IMR-90 (cell line): ENCODE data around the gene EDN3. TPM values are rescaled to one million over a fixed set of nuclear protein-coding genes. Genes with fewer than 3 reads are reported as not detected.

ENCODE experiments used
- ATAC-seq: fragments of 200-7000 bp; cut with Tn5 transposase; 2 replicates; pipeline ENCODE4 v1.9.1; 2020; ENCODE audit warnings: low read depth, mild to moderate bottlenecking, moderate library complexity
- BruUV-seq: library from RNA; stranded (reverse); fragments of 400-500 nt; replicated peaks from 2 replicates; lab custom pipeline; 2021; lab: Mats Ljungman, UMichigan
- CTCF ChIA-PET: fragments of 300-600 bp; formaldehyde crosslinking; extraction: SDS; loops from one replicate; lab custom pipeline; 2021; ENCODE audit warnings: antibody characterized with exemption; lab: Yijun Ruan, JAX
- POLR2A ChIA-PET: fragments of 300-600 bp; sonication (Branson Sonifier 250); formaldehyde crosslinking; loops from one replicate; lab custom pipeline; 2022; ENCODE audit warnings: antibody characterized with exemption; ENCODE audit not compliant: unreplicated experiment; lab: Charles Lee
- DNase-seq: peaks from one replicate; pipeline ENCODE4 v3.0.0; 2013
- H2AFZ ChIP-seq: replicated peaks from 2 replicates; pipeline ENCODE3; 2013; ENCODE audit warnings: low read length, mild to moderate bottlenecking; ENCODE audit not compliant: poor library complexity
- H2AK5ac ChIP-seq: 2 replicates; pipeline ENCODE4 v1.6.1; 2013; ENCODE audit warnings: low read depth, low read length, inconsistent platforms
- H2AK9ac ChIP-seq: replicated peaks from 2 replicates; pipeline ENCODE3; 2013; ENCODE audit warnings: mild to moderate bottlenecking, low read depth, low read length, moderate library complexity; ENCODE audit not compliant: poor library complexity
- H2BK120ac ChIP-seq: 2 replicates; pipeline ENCODE4 v1.6.1; 2013; ENCODE audit warnings: low read depth, low read length, inconsistent platforms
- H2BK15ac ChIP-seq: 3 replicates; pipeline ENCODE4 v1.6.1; 2013; ENCODE audit warnings: low read depth, low read length, inconsistent platforms
- H2BK20ac ChIP-seq: 2 replicates; pipeline ENCODE4 v1.6.1; 2013; ENCODE audit warnings: low read depth, mild to moderate bottlenecking, inconsistent platforms, low read length, moderate library complexity
- H2BK5ac ChIP-seq: 2 replicates; pipeline ENCODE4 v1.6.1; 2013; ENCODE audit warnings: mild to moderate bottlenecking, low read depth, low read length, inconsistent platforms; ENCODE audit not compliant: poor library complexity, severe bottlenecking
- H3K14ac ChIP-seq: replicated peaks from 2 replicates; pipeline ENCODE4 v1.6.1; 2013; ENCODE audit warnings: low read depth, low read length, inconsistent platforms
- H3K18ac ChIP-seq: 2 replicates; pipeline ENCODE4 v1.6.1; 2013; ENCODE audit warnings: low read depth, low read length, control low read depth
- H3K23ac ChIP-seq: 2 replicates; pipeline ENCODE4 v1.6.1; 2013; ENCODE audit warnings: low read depth, low read length, inconsistent platforms
- H3K27ac ChIP-seq: 2 replicates; pipeline ENCODE4 v1.5.1; 2013; ENCODE audit warnings: mild to moderate bottlenecking, control low read depth, low read length; ENCODE audit not compliant: insufficient read depth
- H3K27me3 ChIP-seq: 2 replicates; pipeline ENCODE4 v1.6.1; 2013; ENCODE audit warnings: low read length; ENCODE audit not compliant: control insufficient read depth, insufficient read depth
- H3K36me3 ChIP-seq: 2 replicates; pipeline ENCODE4 v1.6.1; 2013; ENCODE audit warnings: low read length, mixed read lengths; ENCODE audit not compliant: control insufficient read depth, insufficient read depth
- H3K4ac ChIP-seq: 2 replicates; pipeline ENCODE4 v1.6.1; 2013; ENCODE audit warnings: low read depth, low read length, inconsistent platforms
- H3K4me1 ChIP-seq: 2 replicates; pipeline ENCODE4 v1.6.1; 2013; ENCODE audit warnings: low read length, mixed read lengths; ENCODE audit not compliant: control insufficient read depth, insufficient read depth
- H3K4me2 ChIP-seq: 2 replicates; pipeline ENCODE4 v1.6.1; 2013; ENCODE audit warnings: low read depth, mild to moderate bottlenecking, control low read depth, low read length, moderate library complexity
- H3K4me3 ChIP-seq: 2 replicates; pipeline ENCODE4 v1.5.1; 2013; ENCODE audit warnings: low read depth, mild to moderate bottlenecking, control low read depth, low read length, moderate library complexity; ENCODE audit not compliant: insufficient read depth
- H3K56ac ChIP-seq: 2 replicates; pipeline ENCODE4 v1.6.1; 2013; ENCODE audit warnings: low read length, inconsistent platforms; ENCODE audit not compliant: insufficient read depth; ENCODE audit errors: extremely low read depth
- H3K79me1 ChIP-seq, 2 experiments: 2 replicates each; pipeline ENCODE4 v1.6.1; 2013; ENCODE audit warnings: low read length in 2 of 2, inconsistent platforms in 1 of 2, low read depth in 1 of 2
- H3K9ac ChIP-seq: 2 replicates; pipeline ENCODE4 v1.6.1; 2013; ENCODE audit warnings: low read depth, low read length, control low read depth
- H3K9me1 ChIP-seq: 2 replicates; pipeline ENCODE4 v1.6.1; 2013; ENCODE audit warnings: low read length, inconsistent platforms; ENCODE audit not compliant: insufficient read depth
- H3K9me3 ChIP-seq: 2 replicates; pipeline ENCODE4 v1.6.1; 2013; ENCODE audit warnings: low read length; ENCODE audit not compliant: control insufficient read depth, insufficient read depth
- H4K20me1 ChIP-seq: 2 replicates; pipeline ENCODE4 v1.6.1; 2013; ENCODE audit warnings: low read length, inconsistent platforms; ENCODE audit not compliant: insufficient read depth
- H4K5ac ChIP-seq: 2 replicates; pipeline ENCODE4 v1.6.1; 2013; ENCODE audit warnings: mild to moderate bottlenecking, low read depth, low read length, control low read depth
- H4K8ac ChIP-seq, 2 experiments: 2 replicates each; pipeline ENCODE4 v1.6.1; 2013; ENCODE audit warnings: low read depth in 2 of 2, low read length in 2 of 2, control low read depth in 1 of 2, inconsistent platforms in 1 of 2
- H4K91ac ChIP-seq: 2 replicates; pipeline ENCODE4 v1.6.1; 2013; ENCODE audit warnings: low read depth, low read length, inconsistent platforms; ENCODE audit not compliant: insufficient read depth
- BHLHE40 ChIP-seq: fragments of 150-350 bp; IDR thresholded peaks from 2 replicates; pipeline ENCODE4 v1.6.1; 2016; ENCODE audit warnings: mild to moderate bottlenecking, low read depth, low read length
- CEBPB ChIP-seq: IDR thresholded peaks from 2 replicates; pipeline ENCODE4 v1.6.1; 2012; ENCODE audit warnings: low read depth, low read length, improper control_type of control experiment
- CHD1 ChIP-seq: IDR thresholded peaks from 2 replicates; pipeline ENCODE4 v1.6.1; 2012; ENCODE audit warnings: low read depth, low read length, improper control_type of control experiment
- FOS ChIP-seq: fragments of 150-350 bp; IDR thresholded peaks from 2 replicates; pipeline ENCODE4 v1.6.1; 2016; ENCODE audit warnings: low read depth, low read length
- MAFK ChIP-seq: IDR thresholded peaks from 2 replicates; pipeline ENCODE4 v1.6.1; 2012; ENCODE audit warnings: low read depth, low read length, improper control_type of control experiment
- MAZ ChIP-seq: IDR thresholded peaks from 2 replicates; pipeline ENCODE4 v1.6.1; 2012; ENCODE audit warnings: low read depth, mild to moderate bottlenecking, low read length, improper control_type of control experiment, moderate library complexity, borderline replicate concordance
- MXI1 ChIP-seq: IDR thresholded peaks from 2 replicates; pipeline ENCODE4 v1.6.1; 2012; ENCODE audit warnings: low read depth, mild to moderate bottlenecking, low read length, moderate library complexity, borderline replicate concordance
- NFE2L2 ChIP-seq: fragments of 150-350 bp; IDR thresholded peaks from 2 replicates; pipeline ENCODE4 v1.6.1; 2016; ENCODE audit warnings: low read depth, mild to moderate bottlenecking, low read length
- POLR2A ChIP-seq: IDR thresholded peaks from 2 replicates; pipeline ENCODE4 v1.6.1; 2012; ENCODE audit warnings: mild to moderate bottlenecking, low read depth, low read length
- RAD21 ChIP-seq: IDR thresholded peaks from 2 replicates; pipeline ENCODE4 v1.6.1; 2012; ENCODE audit warnings: low read length, improper control_type of control experiment
- RCOR1 ChIP-seq: IDR thresholded peaks from 2 replicates; pipeline ENCODE4 v1.6.1; 2012; ENCODE audit warnings: mild to moderate bottlenecking, low read length, improper control_type of control experiment; ENCODE audit not compliant: insufficient replicate concordance
- RFX5 ChIP-seq: IDR thresholded peaks from 2 replicates; pipeline ENCODE4 v1.8.0; 2012; ENCODE audit warnings: low read depth, mild to moderate bottlenecking, low read length, moderate library complexity
- SMC3 ChIP-seq: fragments of 150-350 bp; IDR thresholded peaks from 2 replicates; pipeline ENCODE4 v1.6.1; 2016; ENCODE audit warnings: low read depth, mild to moderate bottlenecking, antibody characterized with exemption, low read length, moderate library complexity
- WGBS, 2 experiments: methylation state at CpG; one replicate each; pipeline versions ENCODE4 v1.1.5 to v1.1.7; 2013; ENCODE audit warnings: missing lambda C conversion rate in 2 of 2; ENCODE audit not compliant: insufficient read length in 1 of 2; ENCODE audit errors: extremely low coverage in 2 of 2; 5-methylcytosine and 5-hydroxymethylcytosine counted together
- dilution Hi-C: fragments of 300-500 bp; cut with HindIII; formaldehyde crosslinking; loops from one replicate; pipeline ENCODE4 v1.14.3; 2018; ENCODE audit warnings: low sequenced_read_pairs; ENCODE audit not compliant: unreplicated experiment
- in situ Hi-C: fragments of 300-500 bp; cut with MboI; formaldehyde crosslinking; loops from 3 replicates; pipeline ENCODE4 v1.14.3; 2019; ENCODE audit warnings: low sequenced_read_pairs, inconsistent platforms, mixed read lengths
- intact Hi-C: fragments of 100-400 bp; cut with micrococcal nuclease; formaldehyde crosslinking; loops from 2 replicates; pipeline ENCODE4 v1.10.0; 2022
- polyA plus RNA-seq, 3 experiments: library from polyadenylated mRNA; depleted of rRNA; stranded (reverse); fragments of >200 nt; gene quantifications; 2 replicates each; pipeline ENCODE4 v1.2.3, GENCODE V29; 2012; ENCODE audit warnings: low replicate concordance in 1 of 3
- total RNA-seq: library from RNA; depleted of rRNA; stranded (reverse); fragments of >200 nt; gene quantifications from 2 replicates; pipeline ENCODE4 v1.2.3, GENCODE V29; 2012
- TF ChIP-seq, protein P1 (sequence below): fragments of 150-350 bp; IDR thresholded peaks from 2 replicates; pipeline ENCODE4 v1.6.1; 2017; ENCODE audit warnings: mild to moderate bottlenecking, antibody characterized with exemption, low read length, low read depth
- TF ChIP-seq, protein P2 (sequence below): conservative IDR thresholded peaks from 2 replicates; pipeline ENCODE4 v1.5.1; 2012; ENCODE audit warnings: mild to moderate bottlenecking, low read depth, low read length, improper control_type of control experiment
- TF ChIP-seq, protein P3 (sequence below): fragments of 150-350 bp; IDR thresholded peaks from 2 replicates; pipeline ENCODE4 v1.6.1; 2016; ENCODE audit warnings: low read depth, mild to moderate bottlenecking, low read length, moderate library complexity, borderline replicate concordance

EDN3 gene
- total and polyA plus RNA-seq, 2 of the 4 experiments (the other 2 are of a cell fraction) = not detected

DNA sequence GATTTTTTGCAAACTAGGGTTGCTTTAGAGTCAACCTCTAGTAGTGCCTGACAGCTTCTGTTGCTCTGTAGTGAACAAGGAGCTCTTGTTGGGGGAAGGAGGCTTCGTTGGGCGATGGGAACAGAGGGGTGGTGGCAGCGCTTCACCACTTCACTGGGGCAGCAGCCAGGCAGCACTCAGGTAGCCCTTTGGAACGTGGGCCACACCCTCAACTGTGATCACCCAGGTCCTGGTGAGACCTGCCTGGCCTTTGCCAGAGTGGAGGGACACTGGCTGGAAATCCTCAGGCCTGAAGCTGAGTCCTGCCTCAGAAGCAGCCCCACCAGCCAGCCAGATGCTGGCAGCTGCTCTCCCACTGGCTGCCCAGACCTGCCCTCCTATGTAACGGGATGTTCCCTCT, 10.4 kb upstream of the EDN3 start:
- DNase-seq (no peak), ATAC-seq (no peak)
- Histone ChIP-seq H3K9me3 (peaks cover 3% of the 10 kb centered on the region; the same call in 1 of the 2 replicates), H2BK20ac (no peak overlapping the region), H3K23ac (no peak overlapping the region), H2AK5ac (no peak overlapping the region), H3K4me2 (no peak overlapping the region), H3K18ac (no peak overlapping the region), H3K36me3 (no peaks in the 10 kb centered on the region), H3K4me1 (no peaks in the 10 kb centered on the region), H3K14ac (no peak overlapping the region), H3K27me3 (no peaks in the 10 kb centered on the region), H2AFZ (no peak overlapping the region), H2BK120ac (no peak overlapping the region), H3K9me1 (no peaks in the 10 kb centered on the region), H3K4ac (no peak overlapping the region), H3K4me3 (no peak overlapping the region), H3K79me1 (no peaks in the 10 kb centered on the region), H4K5ac (no peak overlapping the region), H4K20me1 (no peaks in the 10 kb centered on the region), H4K8ac (no peak overlapping the region), H3K27ac (no peak overlapping the region), H2BK5ac (no peak overlapping the region), H3K9ac (no peak overlapping the region), H3K56ac (no peak overlapping the region), H2BK15ac (no peak overlapping the region), H2AK9ac (no peak overlapping the region), H4K91ac (no peak overlapping the region)
- in situ Hi-C loops (no loop called here), dilution Hi-C loops (no loop called here), intact Hi-C loops (no loop called here)
- WGBS, 2 experiments = 62% methylated on average over 3 of the region's 5 CpGs; no CpG with 5 or more reads in 1 of the 2 experiments
- TF ChIP-seq RAD21 (no peak), MAZ (no peak), CHD1 (no peak), RFX5 (no peak), CEBPB (no peak), RCOR1 (no peak), BHLHE40 (no peak), FOS (no peak), MAFK (no peak), MXI1 (no peak), SMC3 (no peak), NFE2L2 (no peak), POLR2A (no peak)
- TF ChIP-seq, protein P1, sequence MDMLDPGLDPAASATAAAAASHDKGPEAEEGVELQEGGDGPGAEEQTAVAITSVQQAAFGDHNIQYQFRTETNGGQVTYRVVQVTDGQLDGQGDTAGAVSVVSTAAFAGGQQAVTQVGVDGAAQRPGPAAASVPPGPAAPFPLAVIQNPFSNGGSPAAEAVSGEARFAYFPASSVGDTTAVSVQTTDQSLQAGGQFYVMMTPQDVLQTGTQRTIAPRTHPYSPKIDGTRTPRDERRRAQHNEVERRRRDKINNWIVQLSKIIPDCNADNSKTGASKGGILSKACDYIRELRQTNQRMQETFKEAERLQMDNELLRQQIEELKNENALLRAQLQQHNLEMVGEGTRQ = no peak
- TF ChIP-seq, protein P2, sequence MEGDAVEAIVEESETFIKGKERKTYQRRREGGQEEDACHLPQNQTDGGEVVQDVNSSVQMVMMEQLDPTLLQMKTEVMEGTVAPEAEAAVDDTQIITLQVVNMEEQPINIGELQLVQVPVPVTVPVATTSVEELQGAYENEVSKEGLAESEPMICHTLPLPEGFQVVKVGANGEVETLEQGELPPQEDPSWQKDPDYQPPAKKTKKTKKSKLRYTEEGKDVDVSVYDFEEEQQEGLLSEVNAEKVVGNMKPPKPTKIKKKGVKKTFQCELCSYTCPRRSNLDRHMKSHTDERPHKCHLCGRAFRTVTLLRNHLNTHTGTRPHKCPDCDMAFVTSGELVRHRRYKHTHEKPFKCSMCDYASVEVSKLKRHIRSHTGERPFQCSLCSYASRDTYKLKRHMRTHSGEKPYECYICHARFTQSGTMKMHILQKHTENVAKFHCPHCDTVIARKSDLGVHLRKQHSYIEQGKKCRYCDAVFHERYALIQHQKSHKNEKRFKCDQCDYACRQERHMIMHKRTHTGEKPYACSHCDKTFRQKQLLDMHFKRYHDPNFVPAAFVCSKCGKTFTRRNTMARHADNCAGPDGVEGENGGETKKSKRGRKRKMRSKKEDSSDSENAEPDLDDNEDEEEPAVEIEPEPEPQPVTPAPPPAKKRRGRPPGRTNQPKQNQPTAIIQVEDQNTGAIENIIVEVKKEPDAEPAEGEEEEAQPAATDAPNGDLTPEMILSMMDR = no peak
- TF ChIP-seq, protein P3, sequence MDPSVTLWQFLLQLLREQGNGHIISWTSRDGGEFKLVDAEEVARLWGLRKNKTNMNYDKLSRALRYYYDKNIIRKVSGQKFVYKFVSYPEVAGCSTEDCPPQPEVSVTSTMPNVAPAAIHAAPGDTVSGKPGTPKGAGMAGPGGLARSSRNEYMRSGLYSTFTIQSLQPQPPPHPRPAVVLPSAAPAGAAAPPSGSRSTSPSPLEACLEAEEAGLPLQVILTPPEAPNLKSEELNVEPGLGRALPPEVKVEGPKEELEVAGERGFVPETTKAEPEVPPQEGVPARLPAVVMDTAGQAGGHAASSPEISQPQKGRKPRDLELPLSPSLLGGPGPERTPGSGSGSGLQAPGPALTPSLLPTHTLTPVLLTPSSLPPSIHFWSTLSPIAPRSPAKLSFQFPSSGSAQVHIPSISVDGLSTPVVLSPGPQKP = no peak
- ChIA-PET CTCF (no interaction called here), POLR2A (no interaction called here)
- BruUV-seq = no TSS peak
